ENCODE measurements around the gene FBXO48.

FBXO48 gene

GRCh38 chr2:68438455-68439303 is 28.4 kb downstream of the FBXO48 start:
- Histone ChIP-seq H3K4me3 (ENCODE audit: low read length in 2 of 2) (no peak overlapping the region), H3K27ac (ENCODE audit: low read depth in 2 of 2, low read length in 2 of 2) (no peak overlapping the region), H3K27me3 (ENCODE audit: control insufficient read depth in 2 of 2, insufficient read depth in 2 of 2, low read length in 2 of 2) (no peaks in the 10 kb centered on the region), H3K9me3 (ENCODE audit: control insufficient read depth in 2 of 2, low read length in 2 of 2) (no peaks in the 10 kb centered on the region), H3K36me3 (ENCODE audit: control insufficient read depth in 2 of 2, insufficient read depth in 2 of 2, low read length in 2 of 2) (no peaks in the 10 kb centered on the region), H3K4me1 (ENCODE audit: control insufficient read depth in 2 of 2, insufficient read depth in 2 of 2, low read length in 2 of 2) (peaks cover 5 to 7% of the 10 kb centered on the region in 2 donors), H3K9ac (ENCODE audit: low read depth in 1 of 2, low read length in 2 of 2) (no peak overlapping the region)

- Histone ChIP-seq H3K27ac (ENCODE audit: low read depth in 2 of 2, low read length in 2 of 2) (no peak overlapping the region), H3K9ac (ENCODE audit: low read depth in 1 of 2, low read length in 2 of 2) (no peak overlapping the region), H3K4me1 (ENCODE audit: control insufficient read depth in 2 of 2, insufficient read depth in 2 of 2, low read length in 2 of 2) (peaks cover 1 to 3% of the 10 kb centered on the region in 2 donors), H3K9me3 (ENCODE audit: control insufficient read depth in 2 of 2, low read length in 2 of 2) (no peaks in the 10 kb centered on the region), H3K27me3 (ENCODE audit: control insufficient read depth in 2 of 2, insufficient read depth in 2 of 2, low read length in 2 of 2) (no peaks in the 10 kb centered on the region), H3K36me3 (ENCODE audit: control insufficient read depth in 2 of 2, insufficient read depth in 2 of 2, low read length in 2 of 2) (no peaks in the 10 kb centered on the region), H3K4me3 (ENCODE audit: low read length in 2 of 2) (no peak overlapping the region)
These were observed 30.8 kb downstream of the FBXO48 start for GRCh38 chr2:68436270-68436669.

- Histone ChIP-seq H3K9ac (ENCODE audit: low read depth in 1 of 2, low read length in 2 of 2) (no peak overlapping the region), H3K9me3 (ENCODE audit: control insufficient read depth in 2 of 2, low read length in 2 of 2) (no peaks in the 10 kb centered on the region), H3K4me3 (ENCODE audit: low read length in 2 of 2) (no peak overlapping the region), H3K4me1 (ENCODE audit: control insufficient read depth in 2 of 2, insufficient read depth in 2 of 2, low read length in 2 of 2) (no peaks in the 10 kb centered on the region), H3K27me3 (ENCODE audit: control insufficient read depth in 2 of 2, insufficient read depth in 2 of 2, low read length in 2 of 2) (no peaks in the 10 kb centered on the region), H3K27ac (ENCODE audit: low read depth in 2 of 2, low read length in 2 of 2) (no peak overlapping the region), H3K36me3 (ENCODE audit: control insufficient read depth in 2 of 2, insufficient read depth in 2 of 2, low read length in 2 of 2) (no peaks in the 10 kb centered on the region)
These were observed 31.5 kb downstream of the FBXO48 start for GRCh38 chr2:68435615-68436014.

GRCh38 chr2:68434981-68435380 is 32.1 kb downstream of the FBXO48 start:
- Histone ChIP-seq H3K27me3 (ENCODE audit: control insufficient read depth in 2 of 2, insufficient read depth in 2 of 2, low read length in 2 of 2) (no peaks in the 10 kb centered on the region), H3K9me3 (ENCODE audit: control insufficient read depth in 2 of 2, low read length in 2 of 2) (no peaks in the 10 kb centered on the region), H3K36me3 (ENCODE audit: control insufficient read depth in 2 of 2, insufficient read depth in 2 of 2, low read length in 2 of 2) (no peaks in the 10 kb centered on the region), H3K9ac (ENCODE audit: low read depth in 1 of 2, low read length in 2 of 2) (no peak overlapping the region), H3K4me3 (ENCODE audit: low read length in 2 of 2) (no peak overlapping the region), H3K27ac (ENCODE audit: low read depth in 2 of 2, low read length in 2 of 2) (no peak overlapping the region), H3K4me1 (ENCODE audit: control insufficient read depth in 2 of 2, insufficient read depth in 2 of 2, low read length in 2 of 2) (no peaks in the 10 kb centered on the region)

GRCh38 chr2:68432696-68433658 is 34.1 kb downstream of the FBXO48 start:
- Histone ChIP-seq H3K27me3 (ENCODE audit: control insufficient read depth in 2 of 2, insufficient read depth in 2 of 2, low read length in 2 of 2) (no peaks in the 10 kb centered on the region), H3K9me3 (ENCODE audit: control insufficient read depth in 2 of 2, low read length in 2 of 2) (no peaks in the 10 kb centered on the region), H3K9ac (ENCODE audit: low read depth in 1 of 2, low read length in 2 of 2) (no peak overlapping the region), H3K27ac (ENCODE audit: low read depth in 2 of 2, low read length in 2 of 2) (no peak overlapping the region), H3K36me3 (ENCODE audit: control insufficient read depth in 2 of 2, insufficient read depth in 2 of 2, low read length in 2 of 2) (no peaks in the 10 kb centered on the region), H3K4me1 (ENCODE audit: control insufficient read depth in 2 of 2, insufficient read depth in 2 of 2, low read length in 2 of 2) (no peaks in the 10 kb centered on the region), H3K4me3 (ENCODE audit: low read length in 2 of 2) (no peak overlapping the region)

- peaks cover 3 to 8% of the 10 kb centered on the region in 2 donors for H3K4me1 ChIP-seq (ENCODE audit: control insufficient read depth in 2 of 2, insufficient read depth in 2 of 2, low read length in 2 of 2)
- H3K27ac ChIP-seq (ENCODE audit: low read depth in 2 of 2, low read length in 2 of 2), result no peak overlapping the region
- H3K27me3 ChIP-seq (ENCODE audit: control insufficient read depth in 2 of 2, insufficient read depth in 2 of 2, low read length in 2 of 2), result no peaks in the 10 kb centered on the region
- H3K9me3 ChIP-seq (ENCODE audit: control insufficient read depth in 2 of 2, low read length in 2 of 2), result no peaks in the 10 kb centered on the region
- no peak overlapping the region for H3K9ac ChIP-seq (ENCODE audit: low read depth in 1 of 2, low read length in 2 of 2)
- H3K4me3 ChIP-seq (ENCODE audit: low read length in 2 of 2), result no peak overlapping the region
- H3K36me3 ChIP-seq (ENCODE audit: control insufficient read depth in 2 of 2, insufficient read depth in 2 of 2, low read length in 2 of 2), result no peaks in the 10 kb centered on the region
These were observed 35.6 kb downstream of the FBXO48 start for GRCh38 chr2:68431316-68431972.

GRCh38 chr2:68429311-68429826 is 37.7 kb downstream of the FBXO48 start:
- H3K4me3 ChIP-seq (ENCODE audit: low read length in 2 of 2), result no peak overlapping the region
- no peaks in the 10 kb centered on the region for H3K27me3 ChIP-seq (ENCODE audit: control insufficient read depth in 2 of 2, insufficient read depth in 2 of 2, low read length in 2 of 2)
- H3K9ac ChIP-seq (ENCODE audit: low read depth in 1 of 2, low read length in 2 of 2), result no peak overlapping the region
- H3K36me3 ChIP-seq (ENCODE audit: control insufficient read depth in 2 of 2, insufficient read depth in 2 of 2, low read length in 2 of 2), result no peaks in the 10 kb centered on the region
- no peak overlapping the region for H3K27ac ChIP-seq (ENCODE audit: low read depth in 2 of 2, low read length in 2 of 2)
- H3K9me3 ChIP-seq (ENCODE audit: control insufficient read depth in 2 of 2, low read length in 2 of 2), result no peaks in the 10 kb centered on the region
- peaks cover 3 to 8% of the 10 kb centered on the region in 2 donors for H3K4me1 ChIP-seq (ENCODE audit: control insufficient read depth in 2 of 2, insufficient read depth in 2 of 2, low read length in 2 of 2)

- Histone ChIP-seq H3K4me3 (ENCODE audit: low read length in 2 of 2) (no peak overlapping the region), H3K36me3 (ENCODE audit: control insufficient read depth in 2 of 2, insufficient read depth in 2 of 2, low read length in 2 of 2) (no peaks in the 10 kb centered on the region), H3K27ac (ENCODE audit: low read depth in 2 of 2, low read length in 2 of 2) (no peak overlapping the region), H3K9me3 (ENCODE audit: control insufficient read depth in 2 of 2, low read length in 2 of 2) (no peaks in the 10 kb centered on the region), H3K4me1 (ENCODE audit: control insufficient read depth in 2 of 2, insufficient read depth in 2 of 2, low read length in 2 of 2) (peaks cover 3 to 8% of the 10 kb centered on the region in 2 donors), H3K9ac (ENCODE audit: low read depth in 1 of 2, low read length in 2 of 2) (no peak overlapping the region), H3K27me3 (ENCODE audit: control insufficient read depth in 2 of 2, insufficient read depth in 2 of 2, low read length in 2 of 2) (no peaks in the 10 kb centered on the region)
These were observed 38.3 kb downstream of the FBXO48 start for GRCh38 chr2:68428746-68429145.

- Histone ChIP-seq H3K27me3 (ENCODE audit: control insufficient read depth in 2 of 2, insufficient read depth in 2 of 2, low read length in 2 of 2) (no peaks in the 10 kb centered on the region), H3K9ac (ENCODE audit: low read depth in 1 of 2, low read length in 2 of 2) (no peak overlapping the region), H3K9me3 (ENCODE audit: control insufficient read depth in 2 of 2, low read length in 2 of 2) (no peaks in the 10 kb centered on the region), H3K27ac (ENCODE audit: low read depth in 2 of 2, low read length in 2 of 2) (no peak overlapping the region), H3K4me1 (ENCODE audit: control insufficient read depth in 2 of 2, insufficient read depth in 2 of 2, low read length in 2 of 2) (peaks cover 3 to 8% of the 10 kb centered on the region in 2 donors), H3K36me3 (ENCODE audit: control insufficient read depth in 2 of 2, insufficient read depth in 2 of 2, low read length in 2 of 2) (no peaks in the 10 kb centered on the region), H3K4me3 (ENCODE audit: low read length in 2 of 2) (no peak overlapping the region)
These were observed 39.0 kb downstream of the FBXO48 start for GRCh38 chr2:68428126-68428525.

Measured in mucosa of rectum (tissue), 2 donors.